GM21390 (cell line): ENCODE data around the gene JAML.
A peak's percentile ranks its signal among the peaks of the same experiment; 100 is the strongest.

Source experiments
- ATAC-seq: cut with Tn5 transposase; IDR thresholded peaks from one replicate; pipeline ENCODE4 v1.9.1; 2021; ENCODE audit not compliant: unreplicated experiment

Gene JAML

DNA sequence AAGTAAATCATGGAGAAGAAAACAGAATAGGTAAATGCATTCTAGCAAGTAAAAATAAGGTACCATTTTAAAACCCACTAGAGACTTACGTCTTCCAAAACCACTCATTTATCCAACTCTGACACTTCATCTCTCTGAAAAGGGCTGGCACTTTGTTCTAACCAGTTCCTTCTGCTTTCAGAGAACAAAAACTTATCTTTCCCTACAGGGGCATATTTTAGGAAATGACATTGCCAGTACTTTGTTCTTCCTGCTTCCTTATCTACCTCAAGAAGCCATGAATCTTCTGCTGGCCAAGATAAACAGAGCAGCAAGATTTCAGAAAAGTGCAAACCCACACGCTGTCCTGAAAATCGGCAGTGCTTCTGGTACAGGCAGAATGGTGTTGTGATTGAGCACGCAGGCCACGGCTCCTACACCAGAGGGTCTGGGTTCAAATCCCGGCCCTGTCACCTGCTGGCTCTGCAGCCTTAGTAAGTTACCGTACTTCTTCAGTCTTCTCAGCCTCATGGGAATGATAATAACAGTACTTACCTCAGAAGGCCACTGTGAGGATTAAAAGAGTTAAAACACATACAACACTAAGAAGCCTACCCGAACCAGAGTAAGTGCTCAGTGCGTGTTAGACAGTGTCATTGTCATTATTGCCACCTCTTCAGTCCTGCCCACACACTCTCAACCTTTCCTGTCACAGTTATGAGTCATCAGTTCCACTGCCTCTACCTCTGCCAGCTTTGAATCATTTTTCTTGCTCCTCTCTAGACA is 16.4 kb upstream of the JAML start:
- ATAC-seq = peak; percentile 87

DNA sequence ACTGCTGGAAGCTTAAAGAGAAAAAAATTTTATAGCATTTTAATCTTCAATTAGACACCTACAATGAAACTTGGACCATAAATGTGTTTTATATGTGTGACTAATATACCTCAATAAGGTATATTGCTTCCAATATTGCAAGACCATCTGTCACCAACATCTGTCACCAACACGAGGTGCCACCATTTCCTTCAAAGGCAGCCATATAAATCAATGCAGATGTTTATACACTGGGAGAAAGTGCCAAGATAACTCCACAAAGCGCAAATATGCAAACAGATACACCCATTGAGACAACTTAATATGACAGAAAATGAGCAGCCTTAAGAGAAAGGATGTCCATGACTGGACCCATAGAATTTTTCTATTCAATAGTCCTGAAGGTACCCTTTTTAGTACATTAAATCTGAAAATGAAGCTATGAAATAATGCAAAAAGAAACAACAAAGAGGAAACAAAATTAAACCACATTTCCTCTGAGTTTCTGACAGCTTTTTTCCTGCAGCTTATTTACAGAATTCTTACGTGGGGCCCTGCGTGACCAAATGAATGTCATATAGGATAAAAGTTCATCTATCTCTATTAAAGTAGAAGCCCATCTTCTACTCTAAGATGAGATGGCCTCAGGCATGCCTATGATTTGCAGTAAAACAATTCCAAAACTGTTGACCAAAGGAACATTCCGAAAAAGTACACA is 14.8 kb upstream of the JAML start:
- ATAC-seq = no peak

DNA sequence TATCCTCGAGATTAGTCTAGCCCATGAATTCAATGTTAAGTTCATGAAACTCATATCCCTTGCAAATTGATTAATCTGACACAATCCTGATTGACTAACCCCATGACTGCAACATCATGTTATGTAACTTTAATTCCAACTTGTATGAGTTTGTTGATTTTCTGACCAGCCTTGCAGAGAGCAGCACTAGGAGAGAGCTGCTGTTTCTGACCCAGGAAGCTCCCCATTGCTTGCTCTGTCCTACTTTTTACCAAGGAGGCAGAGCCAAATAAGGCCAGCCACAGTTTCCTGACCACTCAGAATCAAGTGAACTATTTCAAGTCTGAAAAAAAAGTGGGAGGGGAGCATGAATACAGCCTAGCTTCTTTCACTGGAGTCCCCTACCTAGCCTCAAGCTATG is 14.1 kb upstream of the JAML start:
- no peak for ATAC-seq

DNA sequence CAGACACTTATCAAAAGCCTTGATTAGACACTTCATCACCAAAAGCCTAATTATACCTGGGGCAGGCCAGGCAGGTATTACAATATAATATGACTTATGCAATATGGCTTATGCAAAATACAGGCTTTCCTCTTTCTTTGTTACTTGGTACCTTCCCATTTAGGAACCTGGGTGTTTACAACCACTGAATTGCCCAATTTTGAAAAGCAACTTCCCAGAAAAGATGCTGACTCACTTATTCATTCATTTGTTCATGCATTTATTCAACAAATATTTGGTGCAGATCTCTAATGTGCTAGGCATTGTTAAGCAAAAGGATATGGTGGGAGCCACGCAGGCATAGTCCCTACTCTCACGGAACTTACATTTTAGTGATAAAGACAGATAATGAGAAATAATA is 13.6 kb upstream of the JAML start:
- ATAC-seq = no peak

DNA sequence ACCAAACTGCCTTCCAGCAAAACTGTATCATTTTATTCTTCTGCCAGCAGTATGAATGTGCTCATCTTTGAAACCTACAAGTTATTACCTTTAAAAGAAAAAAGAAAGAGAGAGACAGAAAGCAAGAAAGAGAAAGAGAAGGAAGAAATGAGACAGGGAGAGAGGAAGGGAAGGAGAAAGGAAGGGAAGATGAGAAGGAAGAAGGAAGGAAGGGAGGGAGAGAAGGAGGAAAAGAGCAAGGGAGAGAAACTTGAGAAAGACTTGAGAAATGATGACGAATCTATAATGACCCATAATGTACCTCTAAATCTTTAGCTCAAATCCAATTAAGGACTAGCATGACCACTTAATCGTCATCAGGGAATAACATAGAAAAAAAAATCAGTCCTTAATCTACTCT is 11.4 kb upstream of the JAML start:
- no peak for ATAC-seq

DNA sequence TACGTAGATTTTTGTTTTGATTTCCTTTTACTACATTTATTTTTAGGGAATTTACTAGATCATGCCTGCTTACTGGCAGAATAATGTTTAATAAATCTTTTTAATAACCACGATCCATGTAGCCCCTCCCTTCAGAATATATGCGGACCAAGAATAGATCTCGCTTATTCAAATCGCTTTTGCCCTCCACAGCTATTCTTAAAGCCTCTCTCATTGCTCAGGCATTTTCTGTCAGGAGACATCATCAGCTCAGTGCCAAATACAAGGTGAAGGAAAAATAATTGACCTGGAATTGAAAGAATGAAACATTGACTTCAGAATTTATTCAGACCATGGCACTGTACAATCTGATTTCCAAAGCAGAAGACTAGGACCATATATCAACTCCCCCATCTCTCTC is 10.0 kb upstream of the JAML start:
- no peak for ATAC-seq

DNA sequence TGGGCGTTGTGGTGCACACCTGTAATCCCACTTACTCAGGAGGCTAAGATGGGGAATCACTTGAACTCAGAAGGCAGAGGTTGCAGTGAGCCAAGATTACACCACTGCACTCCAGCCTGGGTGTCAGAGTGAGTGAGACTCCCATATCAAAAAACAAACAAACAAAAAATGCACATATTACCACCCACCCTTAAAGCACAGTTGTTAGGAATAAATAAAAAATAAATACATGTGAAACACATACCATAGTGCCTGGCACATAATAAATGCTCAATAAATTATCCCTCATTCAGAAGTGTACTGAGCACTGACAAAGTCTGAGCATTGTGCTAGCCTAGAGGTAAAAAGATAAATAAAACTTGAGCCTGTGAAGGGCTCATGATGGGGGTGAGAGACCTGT is 9.0 kb upstream of the JAML start:
- no peak for ATAC-seq

DNA sequence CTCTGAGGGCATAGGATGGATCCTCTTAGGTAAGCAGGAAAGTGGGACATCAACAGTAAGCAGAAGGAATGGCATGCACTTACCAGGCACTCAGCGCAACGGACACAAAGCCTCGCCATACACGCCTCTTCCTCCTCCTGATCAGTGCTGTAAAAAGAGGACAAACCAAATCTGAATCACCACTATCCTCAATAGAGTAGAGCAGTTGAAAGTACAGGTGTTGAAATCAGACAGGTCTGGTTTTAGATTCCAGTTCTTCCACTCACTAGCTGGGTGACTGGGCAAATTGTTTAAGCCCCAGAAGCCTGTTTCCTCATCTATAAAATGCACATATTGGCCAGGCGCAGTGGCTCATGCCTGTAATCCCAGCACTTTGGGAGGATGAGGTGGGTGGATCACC is 8.6 kb upstream of the JAML start:
- no peak for ATAC-seq

DNA sequence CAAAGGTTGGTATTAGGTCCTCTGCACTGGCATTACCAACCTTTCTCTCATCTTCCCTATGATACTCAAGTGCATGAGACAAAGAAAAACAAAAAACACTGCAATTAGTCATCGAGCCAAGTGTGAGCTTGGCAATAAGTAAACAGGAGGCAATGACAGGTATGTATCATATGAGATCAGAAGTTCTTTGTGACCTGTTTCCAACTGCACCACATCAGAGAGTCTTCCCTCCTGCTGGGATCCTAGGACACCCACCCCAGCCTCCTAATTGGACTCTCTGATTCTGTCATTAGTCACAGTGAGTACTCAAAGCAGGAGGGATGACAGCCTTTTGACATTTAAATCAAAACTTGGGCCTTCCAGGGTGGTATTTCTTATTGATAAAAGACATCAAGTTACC is 7.8 kb upstream of the JAML start:
- ATAC-seq = no peak

DNA sequence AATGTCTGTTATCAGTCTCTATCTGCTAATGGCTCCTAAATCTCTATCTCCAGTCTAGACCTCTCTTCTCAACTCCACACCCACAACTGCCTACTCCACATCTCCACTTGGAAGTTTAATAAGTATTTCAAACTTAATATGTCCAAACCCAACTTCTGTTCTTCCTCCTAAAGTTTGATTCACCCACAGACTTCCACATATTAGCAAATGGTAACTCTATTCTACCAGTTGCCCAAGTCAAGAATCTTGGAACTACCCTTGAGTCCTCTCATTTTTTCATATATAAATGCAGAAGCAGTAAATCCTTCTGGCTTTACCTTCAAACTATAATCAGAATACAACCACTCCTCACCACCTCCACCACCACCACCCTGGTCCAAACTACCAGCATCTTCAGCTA is 6.7 kb upstream of the JAML start:
- no peak for ATAC-seq

DNA sequence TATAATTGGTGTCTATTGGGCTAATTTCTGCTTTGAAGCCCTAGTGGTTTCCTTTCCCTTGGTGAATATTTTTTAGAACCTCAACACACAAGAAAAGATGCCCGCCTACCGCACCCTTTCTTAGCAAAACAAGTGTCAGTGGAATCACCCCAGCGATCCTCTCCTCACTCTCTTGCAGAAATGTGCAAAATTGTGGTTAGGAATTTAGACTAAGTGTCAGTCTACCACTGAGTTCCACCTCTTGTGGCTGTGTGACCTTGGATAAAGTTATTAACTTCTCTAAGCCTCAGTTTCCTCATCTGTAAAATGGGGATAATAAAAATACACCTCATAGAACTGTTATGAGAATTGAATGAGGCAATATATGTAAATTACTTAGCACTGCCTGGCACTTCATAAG is 5.3 kb upstream of the JAML start:
- no peak for ATAC-seq

DNA sequence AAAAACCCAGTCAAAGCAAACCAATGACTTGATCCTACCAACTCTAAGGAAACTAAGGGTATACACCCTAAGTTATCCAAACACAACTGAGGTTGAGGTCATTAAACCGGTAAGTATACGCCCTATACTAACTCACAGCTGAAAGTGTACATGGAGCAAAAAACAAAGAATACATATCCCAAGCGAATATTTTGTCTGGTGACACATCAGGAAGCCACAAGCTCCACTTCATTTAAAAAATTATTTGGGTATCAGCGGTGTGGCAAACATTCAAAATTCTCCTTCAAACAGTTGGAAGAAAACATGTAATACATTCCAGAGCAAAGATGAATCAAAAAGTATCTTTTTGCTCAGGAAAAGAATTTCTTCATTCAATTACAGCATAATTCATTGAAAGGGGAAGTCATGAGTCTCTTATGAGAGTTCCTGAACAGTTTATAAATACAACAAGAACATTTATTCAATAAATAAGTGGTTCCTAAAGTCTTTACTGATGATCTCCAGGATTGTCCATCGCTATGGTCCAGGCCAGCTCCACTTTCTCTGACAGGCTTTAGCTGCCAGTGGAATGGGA is 4.5 kb upstream of the JAML start:
- ATAC-seq = no peak

DNA sequence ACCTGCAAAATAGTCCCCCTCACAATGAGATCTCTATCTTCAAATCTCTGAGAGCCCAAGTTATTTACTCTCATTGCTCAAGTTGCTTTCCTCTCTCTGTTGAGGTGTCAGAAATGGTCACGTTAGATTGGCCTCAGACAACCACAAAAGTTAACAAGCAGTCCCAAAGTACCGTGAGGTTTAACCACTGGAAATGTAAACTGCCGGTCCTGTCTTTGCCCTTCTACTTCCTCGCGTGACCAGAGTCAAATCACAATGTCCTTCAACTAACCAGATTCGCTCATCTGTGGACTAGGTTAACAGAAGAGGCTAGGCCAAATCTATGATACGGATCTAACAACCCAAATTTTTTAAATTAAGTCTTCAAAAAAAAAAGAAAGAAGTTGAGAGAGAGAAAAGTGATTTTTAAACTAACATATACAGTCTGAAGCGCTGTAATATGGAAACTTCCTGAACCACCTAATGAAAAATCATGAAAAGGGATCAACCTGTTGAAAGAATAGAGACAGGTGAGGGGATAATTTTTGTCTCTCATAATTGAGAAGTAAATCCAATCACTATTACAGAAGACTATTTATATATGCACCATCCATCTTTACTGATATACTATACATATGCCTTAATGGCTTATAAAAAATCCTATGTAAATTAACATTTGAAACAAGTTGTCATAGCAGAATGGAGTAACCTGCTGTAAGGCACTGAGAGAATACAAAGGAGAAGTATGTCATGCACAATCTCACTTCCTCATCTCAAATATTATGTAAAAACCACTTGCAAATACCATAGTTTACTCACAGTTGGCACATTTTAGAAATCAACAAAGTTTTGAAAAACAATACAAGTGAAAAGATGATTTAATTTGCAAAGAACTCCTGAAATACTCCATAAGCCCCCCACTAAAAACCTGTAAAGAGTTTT is 3.3 kb upstream of the JAML start:
- ATAC-seq = peak; percentile 54

DNA sequence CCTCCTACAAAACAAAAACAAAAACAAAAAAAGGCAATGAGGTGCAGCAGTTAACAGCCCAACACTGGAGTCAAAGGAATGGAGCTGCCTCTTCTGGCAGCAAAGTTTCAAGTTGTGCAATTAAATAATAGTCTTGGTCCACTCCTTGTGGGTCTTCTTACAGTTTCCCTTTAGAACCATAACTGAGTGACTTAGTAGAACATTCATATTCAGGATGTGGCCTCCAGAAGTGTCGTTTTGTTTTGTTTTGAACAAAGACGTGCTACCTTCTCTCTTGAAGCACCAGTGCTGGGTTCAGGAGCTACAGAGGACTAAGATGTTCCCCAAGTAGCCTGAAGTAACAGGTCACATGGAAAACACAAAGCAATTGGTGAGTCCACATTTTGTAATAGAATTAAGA is 2.0 kb upstream of the JAML start:
- ATAC-seq = no peak

DNA sequence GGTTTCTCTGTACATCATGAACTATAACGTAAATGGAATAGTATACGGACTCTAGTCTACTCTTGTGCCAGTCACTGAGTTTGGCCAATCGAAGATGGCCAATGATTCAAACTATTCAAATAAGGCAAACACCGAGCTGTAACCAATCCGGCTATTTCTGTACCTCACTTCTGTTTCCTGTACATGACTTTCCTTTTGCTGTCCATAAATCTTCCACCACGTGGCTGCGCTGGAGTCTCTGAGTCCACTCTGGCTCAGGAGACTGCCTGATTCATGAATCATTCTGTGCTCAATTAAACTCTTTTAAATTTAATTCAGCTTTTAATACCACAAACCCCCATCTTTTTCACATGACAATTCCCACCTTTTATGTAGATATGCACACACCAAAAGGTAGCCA is 1.5 kb upstream of the JAML start:
- ATAC-seq = no peak

DNA sequence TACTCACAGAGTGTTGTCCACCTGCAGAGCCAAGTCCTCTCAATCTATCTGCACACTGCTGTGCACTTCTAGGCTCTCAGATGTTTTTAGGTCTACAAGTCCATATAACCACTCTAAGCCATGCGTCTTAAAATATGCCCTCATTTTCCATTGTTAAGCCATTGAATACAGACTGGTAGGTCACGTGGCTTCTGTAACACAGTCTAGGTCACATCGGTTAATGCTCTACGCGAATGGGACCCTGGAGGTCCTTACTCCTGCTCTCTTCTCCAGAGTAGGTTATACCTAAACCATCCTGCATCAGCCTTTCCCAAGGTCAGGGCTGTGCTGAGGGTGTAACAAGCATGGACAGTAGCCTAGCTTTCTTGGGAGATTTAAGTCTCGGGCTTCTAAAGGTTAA is 819 bp downstream of the JAML start:
- ATAC-seq = no peak

DNA sequence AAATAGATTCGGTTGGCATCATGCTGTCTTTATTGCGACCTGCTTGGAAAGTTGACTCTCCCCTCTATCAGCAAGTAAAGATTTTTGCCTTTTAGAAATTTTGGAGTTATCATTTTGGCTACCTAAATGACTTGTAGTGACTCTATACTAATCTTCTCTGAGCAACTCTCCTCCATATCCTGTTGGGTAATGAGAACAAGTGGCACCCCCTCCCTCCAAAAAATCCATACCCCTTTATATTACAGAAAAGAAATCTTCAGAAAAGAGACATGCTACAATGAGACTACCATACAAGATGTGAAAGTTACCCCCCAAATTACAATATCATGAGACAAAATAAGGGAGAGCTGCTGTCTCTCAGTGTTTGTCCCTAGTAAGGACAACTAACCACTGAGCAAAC is 1.2 kb downstream of the JAML start:
- no peak for ATAC-seq

DNA sequence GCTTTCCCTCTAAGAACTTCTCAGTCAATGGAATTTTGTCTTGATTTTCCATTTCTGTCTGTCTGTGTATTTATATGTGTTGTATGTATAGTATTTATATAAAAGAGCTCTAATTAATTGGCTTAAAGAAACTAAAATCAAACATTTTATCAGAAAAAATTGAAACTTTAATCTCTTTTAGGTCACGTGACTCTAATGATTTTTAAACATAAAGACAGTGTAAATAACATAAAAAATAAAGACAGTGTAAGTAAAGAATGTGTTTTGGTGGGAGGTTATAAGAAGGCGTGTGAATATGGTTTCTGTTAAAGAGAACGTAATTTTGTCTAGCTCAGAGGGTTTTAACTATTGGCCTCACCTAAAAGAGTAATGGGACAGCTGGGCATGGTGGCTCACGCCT is 2.4 kb downstream of the JAML start:
- no peak for ATAC-seq

DNA sequence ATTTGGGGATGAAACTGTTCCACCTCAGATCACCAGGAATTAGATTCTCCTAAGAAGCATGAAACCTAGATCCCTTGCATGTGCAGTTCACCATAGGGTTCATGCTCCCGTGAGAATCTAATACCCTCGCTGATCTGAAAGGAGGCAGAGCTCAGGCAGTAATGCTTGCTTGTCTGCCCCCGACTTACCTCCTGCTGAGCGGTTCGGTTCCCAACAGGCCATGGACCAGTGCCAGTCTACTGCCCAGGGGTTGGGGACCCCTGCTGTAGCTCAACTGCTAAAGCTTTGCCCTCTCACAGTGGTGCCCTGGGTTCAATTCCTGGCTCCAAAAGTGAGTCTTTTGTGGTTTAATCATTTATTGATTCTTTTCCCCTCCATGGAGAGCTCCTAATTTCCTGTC is 3.4 kb downstream of the JAML start:
- no peak for ATAC-seq

DNA sequence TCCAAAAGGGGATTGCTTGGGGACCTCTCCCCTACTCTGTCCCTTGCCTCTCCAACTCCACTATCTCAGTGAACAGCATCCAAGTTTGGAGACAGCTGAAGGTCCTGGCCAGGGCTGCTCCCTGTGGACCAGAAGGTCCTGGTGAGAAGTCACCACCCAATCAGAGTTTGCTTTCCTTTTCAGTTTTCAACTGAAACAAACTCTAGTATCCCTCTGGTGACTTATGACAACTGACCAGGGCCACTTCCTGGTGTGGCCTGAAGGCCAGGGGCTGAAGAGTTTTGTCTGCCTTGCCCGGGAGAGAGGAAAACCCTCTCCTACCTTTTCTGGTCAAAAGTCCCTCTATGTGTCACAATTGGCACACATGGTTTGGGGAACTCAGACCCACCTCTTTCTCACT is 5.1 kb downstream of the JAML start:
- ATAC-seq = no peak

DNA sequence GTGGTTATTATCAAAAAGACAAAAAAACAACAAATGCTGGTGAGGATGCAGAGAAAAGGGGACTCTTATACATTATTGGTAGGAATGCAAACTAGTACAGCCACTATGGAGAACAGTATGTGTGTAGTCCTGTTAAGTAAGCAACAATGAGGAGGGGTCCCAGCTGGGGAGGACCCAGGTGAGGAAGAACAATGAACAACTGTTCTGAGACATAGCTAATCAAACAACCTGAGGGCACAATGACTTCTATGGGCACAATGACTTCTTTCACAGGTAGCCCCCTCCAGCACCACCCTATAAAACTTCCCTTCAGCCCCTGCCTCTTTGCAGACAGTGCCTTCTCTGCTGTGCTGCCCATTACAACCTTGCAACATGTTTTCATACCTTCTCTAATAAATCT is 5.6 kb downstream of the JAML start:
- ATAC-seq = no peak

DNA sequence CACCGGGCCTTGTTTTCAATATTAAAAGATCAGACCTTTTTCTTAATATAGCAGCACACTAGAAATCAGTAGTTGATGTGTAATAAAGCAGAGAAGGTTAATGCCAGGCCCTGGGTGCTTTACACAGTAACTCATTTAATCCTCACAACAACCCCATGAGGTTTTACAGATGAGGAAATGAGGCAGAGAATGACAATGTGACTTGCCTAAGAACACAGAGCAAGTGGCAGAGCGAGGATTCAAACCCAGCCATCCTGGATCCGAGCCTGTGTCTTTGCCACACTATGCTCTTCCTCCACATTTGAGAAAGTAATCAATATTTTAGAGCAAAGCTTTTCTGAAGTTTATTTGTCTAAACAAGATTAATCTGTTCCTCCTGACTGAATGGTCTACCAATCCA is 7.2 kb downstream of the JAML start:
- ATAC-seq = no peak
